PFSK-1 (cell line): ENCODE data around the gene RBPMS2.

Experiments used
- FOXP2 ChIP-seq: optimal IDR thresholded peaks from 2 replicates; pipeline ENCODE3; 2011; ENCODE audit warnings: borderline replicate concordance, control low read depth, inconsistent platforms; ENCODE audit not compliant: insufficient read depth; ENCODE audit errors: extremely low read length, extremely low read depth
- POLR2AphosphoS5 ChIP-seq: IDR thresholded peaks from 2 replicates; pipeline ENCODE4 v1.6.1; 2012; ENCODE audit warnings: low read depth, mild to moderate bottlenecking, control low read depth, low read length, moderate library complexity
- REST ChIP-seq, 2 experiments: IDR thresholded peaks; 2 replicates each; pipeline versions ENCODE4 v1.6.1 to v1.8.0; 2011 to 2012; ENCODE audit warnings: low read depth in 2 of 2, low read length in 2 of 2, control low read depth in 1 of 2, inconsistent platforms in 1 of 2, mild to moderate bottlenecking in 1 of 2, moderate library complexity in 1 of 2; ENCODE audit not compliant: insufficient read depth in 1 of 2
- SIN3A ChIP-seq: IDR thresholded peaks from 2 replicates; pipeline ENCODE4 v1.6.1; 2012; ENCODE audit warnings: mild to moderate bottlenecking, low read length, moderate library complexity, borderline replicate concordance; ENCODE audit not compliant: insufficient read depth
- TAF1 ChIP-seq: IDR thresholded peaks from 2 replicates; pipeline ENCODE4 v1.6.1; 2012; ENCODE audit warnings: low read length, control low read depth, borderline replicate concordance; ENCODE audit not compliant: insufficient read depth

The RBPMS2 gene

GRCh38 chr15:64779024-64779423 is 3.6 kb upstream of the RBPMS2 start:
- TF ChIP-seq SIN3A: no peak
- TF ChIP-seq REST (IDR thresholded peaks at IDR 0.05; ENCODE audit: insufficient read depth in 1 of 2, low read depth in 2 of 2, low read length in 2 of 2): no peak
- no peak for TF ChIP-seq TAF1
- TF ChIP-seq POLR2AphosphoS5: no peak

- TF ChIP-seq FOXP2 (no peak), REST (IDR thresholded peaks at IDR 0.05; ENCODE audit: insufficient read depth in 1 of 2, low read depth in 2 of 2, low read length in 2 of 2) (no peak), SIN3A (no peak), TAF1 (no peak), POLR2AphosphoS5 (no peak)
Observed at GRCh38 chr15:64776402-64776786, 1.0 kb upstream of the RBPMS2 start.

GRCh38 chr15:64774629-64775493 is 528 bp downstream of the RBPMS2 start:
- TF ChIP-seq POLR2AphosphoS5 (no peak), SIN3A (no peak), TAF1 (no peak), FOXP2 (no peak), REST (IDR thresholded peaks at IDR 0.05; ENCODE audit: insufficient read depth in 1 of 2, low read depth in 2 of 2, low read length in 2 of 2) (no peak)

- no peak for TF ChIP-seq SIN3A
- TF ChIP-seq FOXP2: no peak
- TF ChIP-seq REST (IDR thresholded peaks at IDR 0.05; ENCODE audit: insufficient read depth in 1 of 2, low read depth in 2 of 2, low read length in 2 of 2): no peak
- TF ChIP-seq POLR2AphosphoS5: no peak
- no peak for TF ChIP-seq TAF1
Observed at GRCh38 chr15:64774037-64774628, 1.3 kb downstream of the RBPMS2 start.
